HEK293 (cell line): ENCODE measurements around the gene JAK3.

Source experiments
- CTCF ChIA-PET: fragments of 350-600 bp; formaldehyde crosslinking; extraction: SDS; loops from one replicate; lab custom pipeline; 2021; ENCODE audit warnings: antibody characterized with exemption; lab: Yijun Ruan, JAX
- POLR2A ChIA-PET: fragments of 300-600 bp; formaldehyde crosslinking; extraction: SDS; loops from one replicate; lab custom pipeline; 2020; ENCODE audit warnings: antibody characterized with exemption, inconsistent platforms; lab: Yijun Ruan, JAX
- H3K27ac ChIP-seq: fragments of 200-500 bp; sonication (Bioruptor generic); 2 replicates; pipeline ENCODE4 v1.5.1; 2014; ENCODE audit warnings: low read depth, low read length, control low read depth, inconsistent platforms; ENCODE audit errors: extremely low read depth
- H3K36me3 ChIP-seq, 2 experiments: fragments of 200-500 bp in 1 of 2; sonication (Bioruptor generic) in 1 of 2; 1 replicate in 1 of 2; 2 replicates in 1 of 2; pipeline ENCODE4 v1.5.1; 2014 to 2017; ENCODE audit warnings: inconsistent platforms in 2 of 2, low read length in 2 of 2; ENCODE audit not compliant: control insufficient read depth in 2 of 2, insufficient read depth in 1 of 2
- H3K4me1 ChIP-seq: fragments of 200-500 bp; sonication (Bioruptor generic); 2 replicates; pipeline ENCODE4 v1.5.1; 2014; ENCODE audit warnings: mild to moderate bottlenecking, low read length, inconsistent platforms; ENCODE audit not compliant: control insufficient read depth, insufficient read depth
- H3K4me3 ChIP-seq: 2 replicates; pipeline ENCODE4 v1.5.1; 2011; ENCODE audit warnings: low read depth, mild to moderate bottlenecking, control low read depth, low read length, moderate library complexity
- H3K9me3 ChIP-seq: fragments of 200-500 bp; sonication (Bioruptor generic); 2 replicates; pipeline ENCODE4 v1.5.1; 2014; ENCODE audit warnings: low read depth, low read length, inconsistent platforms; ENCODE audit not compliant: control insufficient read depth, insufficient read depth
- BCL11B ChIP-seq: fragments of 450-650 bp; formaldehyde crosslinking; IDR thresholded peaks from 2 replicates; pipeline ENCODE4 v1.5.1; 2016; ENCODE audit warnings: low read depth, missing biosample characterization, missing genetic modification characterization
- GLIS2 ChIP-seq: fragments of 450-650 bp; formaldehyde crosslinking; IDR thresholded peaks from 2 replicates; pipeline ENCODE4 v1.5.1; 2016; ENCODE audit warnings: missing biosample characterization, missing genetic modification characterization
- IKZF3 ChIP-seq: fragments of 450-650 bp; IDR thresholded peaks from 2 replicates; pipeline ENCODE4 v1.5.0; 2018; ENCODE audit warnings: missing biosample characterization, mild to moderate bottlenecking, missing genetic modification characterization, moderate library complexity
- KLF1 ChIP-seq: fragments of 450-650 bp; formaldehyde crosslinking; IDR thresholded peaks from 2 replicates; pipeline ENCODE4 v1.5.1; 2016; ENCODE audit warnings: missing biosample characterization, missing genetic modification characterization
- MZF1 ChIP-seq: fragments of 450-650 bp; formaldehyde crosslinking; IDR thresholded peaks from 2 replicates; pipeline ENCODE4 v1.5.1; 2017; ENCODE audit warnings: missing biosample characterization, missing genetic modification characterization, borderline replicate concordance
- YY2 ChIP-seq: fragments of 450-650 bp; formaldehyde crosslinking; IDR thresholded peaks from 2 replicates; pipeline ENCODE4 v1.5.1; 2016; ENCODE audit warnings: missing biosample characterization, missing genetic modification characterization
- ZFHX2 ChIP-seq: fragments of 450-650 bp; formaldehyde crosslinking; conservative IDR thresholded peaks from 2 replicates; pipeline ENCODE4 v1.5.1; 2016; ENCODE audit warnings: missing biosample characterization, missing genetic modification characterization
- ZFP69B ChIP-seq: fragments of 450-650 bp; formaldehyde crosslinking; IDR thresholded peaks from 2 replicates; pipeline ENCODE4 v1.5.1; 2016; ENCODE audit warnings: missing biosample characterization, missing genetic modification characterization
- ZNF23 ChIP-seq: fragments of 450-650 bp; formaldehyde crosslinking; IDR thresholded peaks from 2 replicates; pipeline ENCODE4 v1.5.1; 2016; ENCODE audit warnings: missing biosample characterization, missing genetic modification characterization, borderline replicate concordance
- ZNF335 ChIP-seq: fragments of 450-650 bp; formaldehyde crosslinking; conservative IDR thresholded peaks from 2 replicates; pipeline ENCODE4 v1.5.1; 2016; ENCODE audit warnings: missing biosample characterization, missing genetic modification characterization
- ZNF433 ChIP-seq: fragments of 450-650 bp; formaldehyde crosslinking; IDR thresholded peaks from 2 replicates; pipeline ENCODE4 v1.5.1; 2016; ENCODE audit warnings: missing biosample characterization, missing genetic modification characterization, low read depth
- ZNF501 ChIP-seq: fragments of 450-650 bp; formaldehyde crosslinking; IDR thresholded peaks from 2 replicates; pipeline ENCODE4 v1.5.1; 2016; ENCODE audit warnings: missing biosample characterization, missing genetic modification characterization
- ZNF555 ChIP-seq: fragments of 450-650 bp; formaldehyde crosslinking; conservative IDR thresholded peaks from 2 replicates; pipeline ENCODE4 v1.5.1; 2017; ENCODE audit warnings: missing biosample characterization, mild to moderate bottlenecking, missing genetic modification characterization, inconsistent platforms
- ZNF596 ChIP-seq: fragments of 450-650 bp; IDR thresholded peaks from 2 replicates; pipeline ENCODE4 v1.5.0; 2018; ENCODE audit warnings: missing biosample characterization, mild to moderate bottlenecking, missing genetic modification characterization, moderate library complexity
- ZNF76 ChIP-seq: fragments of 450-650 bp; formaldehyde crosslinking; IDR thresholded peaks from 2 replicates; pipeline ENCODE4; 2016; ENCODE audit warnings: low read depth, missing biosample characterization, missing genetic modification characterization, borderline replicate concordance
- ZNF785 ChIP-seq: fragments of 450-650 bp; formaldehyde crosslinking; IDR thresholded peaks from 2 replicates; pipeline ENCODE4 v1.5.1; 2016; ENCODE audit warnings: missing biosample characterization, missing genetic modification characterization
- TF ChIP-seq, protein P1 (sequence below): fragments of 450-650 bp; formaldehyde crosslinking; IDR thresholded peaks from 2 replicates; pipeline ENCODE4 v1.5.1; 2017; ENCODE audit warnings: missing biosample characterization, missing genetic modification characterization
- TF ChIP-seq, protein P2 (sequence below): fragments of 450-650 bp; formaldehyde crosslinking; IDR thresholded peaks from 2 replicates; pipeline ENCODE4 v1.5.1; 2016; ENCODE audit warnings: missing biosample characterization, missing genetic modification characterization
- TF ChIP-seq, protein P3 (sequence below): fragments of 450-650 bp; formaldehyde crosslinking; IDR thresholded peaks from 2 replicates; pipeline ENCODE4 v1.5.1; 2016; ENCODE audit warnings: missing biosample characterization, missing genetic modification characterization
- TF ChIP-seq, protein P4 (sequence below): fragments of 450-650 bp; formaldehyde crosslinking; optimal IDR thresholded peaks from 2 replicates; pipeline ENCODE3; 2016; ENCODE audit warnings: missing biosample characterization, mild to moderate bottlenecking, missing genetic modification characterization
- TF ChIP-seq, protein P5 (sequence below): fragments of 450-650 bp; formaldehyde crosslinking; IDR thresholded peaks from 2 replicates; pipeline ENCODE4 v1.5.1; 2016; ENCODE audit warnings: missing biosample characterization, missing genetic modification characterization
- TF ChIP-seq, protein P6 (sequence below): fragments of 450-650 bp; formaldehyde crosslinking; IDR thresholded peaks from 2 replicates; pipeline ENCODE4 v1.5.1; 2016; ENCODE audit warnings: missing biosample characterization, missing genetic modification characterization

Gene JAK3

DNA sequence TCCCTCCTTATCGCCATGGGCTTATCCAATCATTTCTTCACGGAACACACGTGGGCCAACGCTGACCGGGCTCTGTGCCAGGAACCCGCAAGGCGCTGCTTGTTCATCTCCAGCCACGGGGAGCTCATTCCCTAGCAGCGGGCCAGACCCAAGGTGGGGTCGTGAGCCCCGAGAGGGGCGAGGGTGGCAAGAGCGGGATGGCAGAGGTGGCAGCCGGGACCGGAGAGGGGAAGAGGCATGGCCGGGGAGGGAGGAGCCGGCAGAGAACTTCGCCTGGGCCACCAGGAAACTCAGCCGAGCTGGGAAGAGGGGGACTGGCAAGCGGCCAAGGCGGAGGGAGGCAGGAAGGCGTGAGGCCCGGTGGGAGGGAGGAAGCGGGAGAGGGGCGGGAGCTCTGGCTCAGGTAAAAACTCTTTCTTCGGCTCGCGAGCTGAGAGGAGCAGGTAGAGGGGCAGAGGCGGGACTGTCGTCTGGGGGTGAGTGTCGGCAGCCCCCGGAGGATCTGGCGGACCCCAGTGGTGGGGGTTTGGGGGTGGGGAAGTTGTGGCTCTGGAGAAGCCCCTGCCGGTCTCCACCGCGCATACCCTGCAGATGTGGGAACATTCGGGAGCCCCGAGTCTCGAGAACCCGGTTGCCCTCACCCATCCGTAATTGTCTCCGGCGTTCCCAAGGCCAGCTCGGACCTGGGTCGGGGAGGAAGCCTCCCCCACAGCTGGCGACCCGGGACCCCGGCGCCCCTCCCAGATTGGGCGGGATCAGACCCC, 52.9 kb downstream of the JAK3 start, which contains the start of gene B3GNT3 (continued):
- TF ChIP-seq, protein P1, sequence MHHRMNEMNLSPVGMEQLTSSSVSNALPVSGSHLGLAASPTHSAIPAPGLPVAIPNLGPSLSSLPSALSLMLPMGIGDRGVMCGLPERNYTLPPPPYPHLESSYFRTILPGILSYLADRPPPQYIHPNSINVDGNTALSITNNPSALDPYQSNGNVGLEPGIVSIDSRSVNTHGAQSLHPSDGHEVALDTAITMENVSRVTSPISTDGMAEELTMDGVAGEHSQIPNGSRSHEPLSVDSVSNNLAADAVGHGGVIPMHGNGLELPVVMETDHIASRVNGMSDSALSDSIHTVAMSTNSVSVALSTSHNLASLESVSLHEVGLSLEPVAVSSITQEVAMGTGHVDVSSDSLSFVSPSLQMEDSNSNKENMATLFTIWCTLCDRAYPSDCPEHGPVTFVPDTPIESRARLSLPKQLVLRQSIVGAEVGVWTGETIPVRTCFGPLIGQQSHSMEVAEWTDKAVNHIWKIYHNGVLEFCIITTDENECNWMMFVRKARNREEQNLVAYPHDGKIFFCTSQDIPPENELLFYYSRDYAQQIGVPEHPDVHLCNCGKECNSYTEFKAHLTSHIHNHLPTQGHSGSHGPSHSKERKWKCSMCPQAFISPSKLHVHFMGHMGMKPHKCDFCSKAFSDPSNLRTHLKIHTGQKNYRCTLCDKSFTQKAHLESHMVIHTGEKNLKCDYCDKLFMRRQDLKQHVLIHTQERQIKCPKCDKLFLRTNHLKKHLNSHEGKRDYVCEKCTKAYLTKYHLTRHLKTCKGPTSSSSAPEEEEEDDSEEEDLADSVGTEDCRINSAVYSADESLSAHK: no peak
- TF ChIP-seq, protein P2, sequence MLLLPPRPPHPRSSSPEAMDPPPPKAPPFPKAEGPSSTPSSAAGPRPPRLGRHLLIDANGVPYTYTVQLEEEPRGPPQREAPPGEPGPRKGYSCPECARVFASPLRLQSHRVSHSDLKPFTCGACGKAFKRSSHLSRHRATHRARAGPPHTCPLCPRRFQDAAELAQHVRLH: 0 out of 2 replicates have a peak, but pooled peaks have one; percentile 32
- TF ChIP-seq, protein P3, sequence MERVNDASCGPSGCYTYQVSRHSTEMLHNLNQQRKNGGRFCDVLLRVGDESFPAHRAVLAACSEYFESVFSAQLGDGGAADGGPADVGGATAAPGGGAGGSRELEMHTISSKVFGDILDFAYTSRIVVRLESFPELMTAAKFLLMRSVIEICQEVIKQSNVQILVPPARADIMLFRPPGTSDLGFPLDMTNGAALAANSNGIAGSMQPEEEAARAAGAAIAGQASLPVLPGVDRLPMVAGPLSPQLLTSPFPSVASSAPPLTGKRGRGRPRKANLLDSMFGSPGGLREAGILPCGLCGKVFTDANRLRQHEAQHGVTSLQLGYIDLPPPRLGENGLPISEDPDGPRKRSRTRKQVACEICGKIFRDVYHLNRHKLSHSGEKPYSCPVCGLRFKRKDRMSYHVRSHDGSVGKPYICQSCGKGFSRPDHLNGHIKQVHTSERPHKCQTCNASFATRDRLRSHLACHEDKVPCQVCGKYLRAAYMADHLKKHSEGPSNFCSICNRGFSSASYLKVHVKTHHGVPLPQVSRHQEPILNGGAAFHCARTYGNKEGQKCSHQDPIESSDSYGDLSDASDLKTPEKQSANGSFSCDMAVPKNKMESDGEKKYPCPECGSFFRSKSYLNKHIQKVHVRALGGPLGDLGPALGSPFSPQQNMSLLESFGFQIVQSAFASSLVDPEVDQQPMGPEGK (tag by site-specific recombination): peak; percentile 75
- TF ChIP-seq KLF1 (peak; percentile 62), ZNF433 (no peak), MZF1 (tag by site-specific recombination) (no peak), YY2 (tag by site-specific recombination) (no peak), ZFHX2 (tag by site-specific recombination) (peak; percentile 73), ZNF335 (tag by site-specific recombination) (0 out of 2 replicates have a peak, but pooled peaks have one; percentile 35), ZNF76 (tag by site-specific recombination) (peak; percentile 64; the same call in 1 of the 2 replicates), ZNF555 (no peak), BCL11B (tag by site-specific recombination) (no peak)
- TF ChIP-seq, protein P4, sequence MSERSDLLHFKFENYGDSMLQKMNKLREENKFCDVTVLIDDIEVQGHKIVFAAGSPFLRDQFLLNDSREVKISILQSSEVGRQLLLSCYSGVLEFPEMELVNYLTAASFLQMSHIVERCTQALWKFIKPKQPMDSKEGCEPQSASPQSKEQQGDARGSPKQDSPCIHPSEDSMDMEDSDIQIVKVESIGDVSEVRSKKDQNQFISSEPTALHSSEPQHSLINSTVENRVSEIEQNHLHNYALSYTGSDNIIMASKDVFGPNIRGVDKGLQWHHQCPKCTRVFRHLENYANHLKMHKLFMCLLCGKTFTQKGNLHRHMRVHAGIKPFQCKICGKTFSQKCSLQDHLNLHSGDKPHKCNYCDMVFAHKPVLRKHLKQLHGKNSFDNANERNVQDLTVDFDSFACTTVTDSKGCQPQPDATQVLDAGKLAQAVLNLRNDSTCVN (tag by site-specific recombination): peak; percentile 10
- TF ChIP-seq, protein P5, sequence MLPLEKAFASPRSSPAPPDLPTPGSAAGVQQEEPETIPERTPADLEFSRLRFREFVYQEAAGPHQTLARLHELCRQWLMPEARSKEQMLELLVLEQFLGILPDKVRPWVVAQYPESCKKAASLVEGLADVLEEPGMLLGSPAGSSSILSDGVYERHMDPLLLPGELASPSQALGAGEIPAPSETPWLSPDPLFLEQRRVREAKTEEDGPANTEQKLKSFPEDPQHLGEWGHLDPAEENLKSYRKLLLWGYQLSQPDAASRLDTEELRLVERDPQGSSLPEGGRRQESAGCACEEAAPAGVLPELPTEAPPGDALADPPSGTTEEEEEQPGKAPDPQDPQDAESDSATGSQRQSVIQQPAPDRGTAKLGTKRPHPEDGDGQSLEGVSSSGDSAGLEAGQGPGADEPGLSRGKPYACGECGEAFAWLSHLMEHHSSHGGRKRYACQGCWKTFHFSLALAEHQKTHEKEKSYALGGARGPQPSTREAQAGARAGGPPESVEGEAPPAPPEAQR (tag by site-specific recombination): no peak

DNA sequence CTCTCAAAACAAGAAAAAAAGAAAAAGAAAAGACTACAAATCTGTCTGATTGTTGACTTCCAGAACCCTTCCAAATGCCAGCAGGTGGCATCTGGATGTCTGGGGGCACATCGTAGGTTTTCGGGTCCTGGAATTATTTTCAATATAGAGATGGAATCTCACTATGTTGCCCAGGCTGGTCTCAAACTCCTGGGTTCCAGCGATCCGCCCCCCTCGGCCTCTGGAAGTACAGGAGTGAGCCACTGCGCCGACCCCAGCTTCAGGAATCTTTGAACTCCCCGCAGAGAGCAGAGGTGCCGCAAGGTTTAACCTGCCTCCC, 53.4 kb downstream of the JAK3 start:
- Histone ChIP-seq H3K4me3 (no peak overlapping the region), H3K9me3 (no peaks in the 10 kb centered on the region), H3K27ac (no peak overlapping the region), H3K4me1 (peaks cover 4% of the 10 kb centered on the region; the same call in 1 of the 2 replicates), H3K36me3 (no peaks in the 10 kb centered on the region)
- POLR2A ChIA-PET: interaction anchor here (1.0 to 1.8 kb wide), 3 partner anchors 36 to 76 kb away, joined by 5 to 6 read pairs (median 6); partner anchors contain the start of genes MAP1S and RPL18A
- no peak for TF ChIP-seq BCL11B (tag by site-specific recombination)
- no peak for TF ChIP-seq ZNF596
- TF ChIP-seq ZNF501 (tag by site-specific recombination): no peak
- TF ChIP-seq, protein P6, sequence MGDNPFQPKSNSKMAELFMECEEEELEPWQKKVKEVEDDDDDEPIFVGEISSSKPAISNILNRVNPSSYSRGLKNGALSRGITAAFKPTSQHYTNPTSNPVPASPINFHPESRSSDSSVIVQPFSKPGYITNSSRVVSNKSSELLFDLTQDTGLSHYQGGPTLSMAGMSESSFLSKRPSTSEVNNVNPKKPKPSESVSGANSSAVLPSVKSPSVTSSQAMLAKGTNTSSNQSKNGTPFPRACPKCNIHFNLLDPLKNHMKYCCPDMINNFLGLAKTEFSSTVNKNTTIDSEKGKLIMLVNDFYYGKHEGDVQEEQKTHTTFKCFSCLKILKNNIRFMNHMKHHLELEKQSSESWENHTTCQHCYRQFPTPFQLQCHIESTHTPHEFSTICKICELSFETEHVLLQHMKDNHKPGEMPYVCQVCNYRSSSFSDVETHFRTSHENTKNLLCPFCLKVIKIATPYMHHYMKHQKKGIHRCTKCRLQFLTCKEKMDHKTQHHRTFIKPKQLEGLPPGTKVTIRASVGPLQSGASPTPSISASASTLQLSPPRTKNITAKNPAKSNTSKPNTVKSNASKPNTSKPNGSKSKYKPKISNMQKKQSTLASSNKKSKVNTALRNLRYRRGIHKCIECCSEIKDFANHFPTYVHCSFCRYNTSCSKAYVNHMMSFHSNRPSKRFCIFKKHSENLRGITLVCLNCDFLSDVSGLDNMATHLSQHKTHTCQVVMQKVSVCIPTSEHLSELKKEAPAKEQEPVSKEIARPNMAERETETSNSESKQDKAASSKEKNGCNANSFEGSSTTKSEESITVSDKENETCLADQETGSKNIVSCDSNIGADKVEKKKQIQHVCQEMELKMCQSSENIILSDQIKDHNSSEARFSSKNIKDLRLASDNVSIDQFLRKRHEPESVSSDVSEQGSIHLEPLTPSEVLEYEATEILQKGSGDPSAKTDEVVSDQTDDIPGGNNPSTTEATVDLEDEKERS (tag by site-specific recombination): no peak
- no peak for TF ChIP-seq GLIS2
- no peak for TF ChIP-seq ZNF785
- no peak for TF ChIP-seq ZNF23 (tag by site-specific recombination)
- TF ChIP-seq ZFP69B: no peak
- TF ChIP-seq IKZF3 (tag by site-specific recombination): no peak
- CTCF ChIA-PET: interaction anchor here (1.1 to 2.4 kb wide), 2 partner anchors 11 to 65 kb away, joined by 4 to 5 read pairs; partner anchors contain the start of gene RPL18A
